HK-2 (cell line): ENCODE results near the gene NEK7.

Source experiments
- DNase-seq: peaks from one replicate; pipeline ENCODE4 v3.0.0-alpha.2; 2018; ENCODE audit not compliant: unreplicated experiment

The NEK7 gene

DNA sequence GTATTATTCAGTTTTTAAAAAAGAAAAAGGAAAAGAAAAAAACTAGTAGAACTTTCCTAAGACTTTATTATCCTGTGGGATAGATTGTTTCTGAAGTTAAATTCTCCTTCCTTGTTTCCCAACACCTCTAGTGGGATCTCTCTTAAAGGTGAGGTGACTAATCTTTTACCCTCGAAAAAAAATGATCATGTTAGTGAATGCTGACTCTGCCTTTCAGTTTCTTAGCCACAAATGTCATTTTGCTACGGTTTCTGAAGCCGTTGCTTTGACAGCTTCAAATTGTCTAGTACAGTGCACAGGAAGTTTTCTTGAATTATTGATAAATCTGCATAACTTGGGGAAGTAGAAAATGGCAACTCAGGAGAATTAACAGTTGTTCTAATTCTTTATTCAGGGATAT is 13.0 kb upstream of the NEK7 start:
- DNase-seq, result no peak

DNA sequence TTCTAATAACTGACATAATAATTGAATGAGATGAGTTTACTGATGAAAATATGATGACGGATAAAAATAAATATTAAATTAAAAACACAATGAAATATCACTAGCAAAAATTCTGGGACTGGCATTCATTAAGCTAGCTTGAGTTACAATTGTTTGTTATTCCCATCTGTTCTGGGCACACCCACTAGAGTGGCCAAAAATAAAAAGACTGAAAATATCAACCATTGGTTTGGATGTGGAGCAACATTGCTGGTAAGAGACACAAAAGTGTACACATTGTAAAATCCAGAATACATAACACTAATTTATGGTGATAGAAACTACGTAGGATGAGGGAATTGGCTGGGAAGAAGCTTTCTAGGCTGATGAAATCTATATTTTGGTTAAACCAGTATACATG is 9.6 kb upstream of the NEK7 start:
- no peak for DNase-seq

DNA sequence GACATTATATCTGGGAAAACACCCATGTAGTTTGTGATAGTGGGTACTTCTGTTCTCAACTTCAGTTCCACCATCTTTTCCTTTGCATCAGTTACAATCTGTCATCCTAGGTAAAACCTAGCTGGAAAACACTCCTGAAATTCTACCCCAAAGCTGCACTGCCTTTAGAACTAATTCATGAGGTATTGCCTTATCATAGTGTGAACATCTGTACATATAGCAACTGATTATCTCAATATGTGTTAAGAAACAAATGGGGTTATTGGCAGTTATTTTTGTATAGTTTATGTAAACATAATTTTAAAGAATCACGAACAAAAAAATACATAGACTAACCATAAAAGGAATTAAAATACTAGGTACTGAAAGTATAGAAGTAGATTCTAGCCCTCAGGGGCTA is 6.4 kb upstream of the NEK7 start:
- DNase-seq, result no peak

DNA sequence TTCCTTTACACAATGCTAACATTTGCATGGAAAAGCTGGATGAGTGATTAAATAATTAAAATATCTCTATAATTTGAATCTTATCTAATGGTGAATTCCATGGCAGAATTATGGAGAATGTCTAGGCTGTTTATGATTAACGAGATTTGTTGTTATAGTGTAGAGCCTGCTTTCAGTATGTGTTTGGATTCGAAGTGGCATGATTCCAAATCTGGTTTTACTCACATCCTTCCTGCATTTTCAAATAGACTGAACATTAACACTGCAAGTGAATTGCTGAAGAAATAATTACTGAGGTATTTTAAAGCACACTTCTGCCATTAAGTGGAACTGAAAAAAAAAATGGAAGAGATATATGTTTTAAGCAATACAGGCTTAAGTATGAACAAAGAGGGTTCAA is 5.1 kb upstream of the NEK7 start:
- DNase-seq, result no peak

DNA sequence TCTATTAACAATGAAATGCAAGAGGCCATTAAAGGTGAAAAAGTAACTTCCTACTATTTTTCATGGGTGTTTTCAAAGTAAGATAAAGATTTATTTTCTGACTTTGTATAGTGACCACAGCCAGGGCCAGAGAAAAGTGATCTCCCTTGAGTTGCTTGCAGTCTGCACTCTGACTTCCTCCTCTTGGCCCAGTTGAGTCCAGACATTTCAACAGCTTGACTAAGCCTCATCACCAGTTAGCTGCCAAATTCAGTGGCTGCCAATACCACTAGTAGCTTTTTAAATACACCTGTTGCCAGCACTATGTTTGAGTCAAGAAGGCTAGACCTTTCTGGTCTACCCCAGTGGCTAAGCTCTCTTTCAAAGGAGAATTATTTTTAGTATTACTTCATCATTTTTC is 3.7 kb upstream of the NEK7 start:
- no peak for DNase-seq

DNA sequence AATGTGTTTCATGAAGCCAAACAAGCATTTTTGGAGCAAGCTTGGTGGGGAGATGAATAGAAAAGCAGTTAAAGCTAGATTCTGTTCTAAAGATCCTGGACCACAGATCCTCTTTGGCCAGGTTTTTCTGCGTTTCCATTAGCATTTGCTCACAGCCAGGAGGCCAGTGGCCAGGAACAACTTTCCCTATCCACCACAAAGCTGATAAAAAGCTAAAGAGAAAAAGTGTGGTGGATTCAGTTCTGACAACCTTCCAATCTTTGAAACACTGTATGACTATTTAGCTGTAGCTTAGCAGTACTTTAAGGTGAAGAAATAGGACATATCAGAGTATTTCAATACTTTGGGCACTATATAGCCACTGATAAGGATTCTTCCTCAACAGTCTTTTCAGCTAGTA is 3.0 kb upstream of the NEK7 start:
- no peak for DNase-seq

DNA sequence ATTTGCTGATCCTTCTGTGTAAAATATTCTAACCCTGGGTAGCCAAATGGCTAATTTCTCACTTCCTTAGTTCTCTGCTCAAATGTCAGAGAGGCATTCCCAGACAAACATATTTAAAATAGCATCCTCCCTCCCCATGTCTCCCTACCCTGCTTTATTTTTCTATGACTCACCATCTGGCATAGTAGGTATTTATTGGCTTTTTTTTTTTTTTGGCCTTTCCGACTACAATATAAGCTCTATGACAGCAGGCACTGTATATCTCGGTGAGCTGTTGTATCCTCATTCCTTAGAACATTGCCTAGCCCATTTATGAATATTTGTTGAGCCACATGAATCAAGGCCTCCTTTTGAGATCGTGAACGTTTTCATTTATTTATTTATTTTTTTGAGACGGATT is 1.5 kb upstream of the NEK7 start:
- no peak for DNase-seq

DNA sequence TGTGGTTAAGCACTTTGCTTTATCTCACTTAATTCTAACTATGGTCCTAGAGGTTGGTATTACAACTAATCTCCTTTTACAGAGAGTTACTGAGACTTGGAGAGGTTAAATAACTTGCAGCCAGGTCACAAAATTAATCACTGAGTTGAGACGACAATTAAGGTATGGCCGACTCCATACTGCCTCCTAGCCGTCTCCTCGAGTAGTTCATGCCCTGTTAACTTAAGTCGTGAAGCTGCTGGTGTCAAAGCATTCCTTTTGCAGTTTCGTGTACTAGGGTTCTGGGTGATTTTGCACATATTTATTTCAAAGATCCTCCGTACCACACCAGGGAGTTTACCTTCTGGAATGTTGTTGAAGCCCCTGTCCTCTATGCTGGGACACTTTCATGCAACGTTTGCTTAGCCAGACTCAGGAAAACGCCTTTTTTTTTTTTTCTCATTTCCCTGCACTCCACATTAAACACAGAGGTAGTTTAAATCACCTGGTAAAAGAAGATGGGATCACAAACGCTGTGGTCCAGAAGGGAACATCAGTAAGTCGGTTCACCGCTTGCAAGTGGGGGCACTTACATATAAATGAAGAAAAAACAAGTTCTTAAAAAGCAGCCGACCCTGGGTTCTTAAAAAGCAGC is 570 bp upstream of the NEK7 start:
- DNase-seq, result peak; percentile 58

DNA sequence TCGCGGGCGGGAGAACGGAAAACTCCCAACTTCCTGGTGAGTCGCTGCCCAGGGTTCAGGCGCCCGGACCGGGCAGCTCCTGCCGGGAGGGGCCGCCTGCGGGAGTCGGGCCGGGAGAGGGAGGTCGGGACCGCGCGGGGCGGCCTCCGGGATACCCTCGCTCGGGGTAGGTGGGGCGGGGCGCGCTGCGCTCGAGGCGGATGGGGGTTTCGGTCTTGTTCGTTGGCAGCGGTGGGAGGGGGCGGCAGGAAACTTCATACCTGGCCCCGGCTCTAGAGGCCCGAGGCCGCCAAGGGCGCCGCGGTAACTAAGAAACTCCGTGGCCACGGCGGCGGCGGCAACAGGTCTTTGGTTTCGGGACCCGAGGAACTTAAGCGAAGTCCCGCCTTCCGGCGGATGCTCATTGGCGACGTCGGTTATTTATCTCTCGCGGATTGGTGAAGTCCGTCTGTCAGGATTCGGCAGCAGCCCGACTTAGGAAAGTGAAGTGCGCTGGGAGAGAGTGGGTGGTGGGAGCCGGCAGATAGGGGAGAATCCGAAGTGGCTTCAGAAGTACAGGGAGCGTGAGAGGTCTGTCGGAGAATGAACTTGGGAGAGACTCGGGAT is 546 bp downstream of the NEK7 start:
- peak; percentile 84 for DNase-seq

DNA sequence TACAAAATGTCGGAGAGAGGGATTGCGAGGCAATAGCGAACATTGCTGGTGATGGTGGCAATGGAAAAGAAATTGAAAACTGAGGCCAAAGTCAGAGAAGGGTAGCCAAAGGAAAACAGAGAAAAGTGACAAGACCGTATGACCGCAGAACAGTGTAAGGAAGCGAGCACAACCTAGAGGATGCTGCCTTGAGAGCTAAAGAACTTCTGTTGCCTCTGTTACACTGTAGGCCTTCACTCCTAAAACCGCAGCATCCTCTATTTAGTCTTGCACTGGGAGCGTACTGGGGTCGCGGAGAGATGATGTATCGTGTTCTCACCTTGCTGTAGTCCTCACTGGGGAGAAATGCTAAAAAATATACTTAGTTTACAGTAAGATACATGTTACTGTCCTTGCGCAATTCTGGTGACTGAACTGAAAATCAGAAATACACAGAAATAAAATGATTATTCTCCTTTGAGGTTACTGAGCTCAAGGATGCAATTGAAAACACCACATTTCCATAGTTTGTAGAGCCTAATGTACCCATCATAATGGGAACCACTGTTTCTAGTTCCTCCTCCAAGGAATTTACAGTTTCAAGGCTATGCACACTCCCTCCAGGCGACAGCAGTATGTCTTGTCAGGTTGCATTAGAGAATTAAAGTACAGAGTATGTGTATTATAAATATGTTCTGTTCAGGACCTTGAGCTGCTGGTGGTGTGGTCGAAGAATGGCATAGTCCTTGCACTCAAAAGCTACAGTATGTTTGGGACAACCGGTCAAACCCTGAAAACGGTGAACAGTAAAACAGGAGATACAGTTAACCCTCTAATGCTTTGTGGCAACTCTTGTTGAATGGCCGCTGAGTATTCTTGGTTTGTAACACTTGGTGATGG is 1.3 kb downstream of the NEK7 start:
- no peak for DNase-seq

DNA sequence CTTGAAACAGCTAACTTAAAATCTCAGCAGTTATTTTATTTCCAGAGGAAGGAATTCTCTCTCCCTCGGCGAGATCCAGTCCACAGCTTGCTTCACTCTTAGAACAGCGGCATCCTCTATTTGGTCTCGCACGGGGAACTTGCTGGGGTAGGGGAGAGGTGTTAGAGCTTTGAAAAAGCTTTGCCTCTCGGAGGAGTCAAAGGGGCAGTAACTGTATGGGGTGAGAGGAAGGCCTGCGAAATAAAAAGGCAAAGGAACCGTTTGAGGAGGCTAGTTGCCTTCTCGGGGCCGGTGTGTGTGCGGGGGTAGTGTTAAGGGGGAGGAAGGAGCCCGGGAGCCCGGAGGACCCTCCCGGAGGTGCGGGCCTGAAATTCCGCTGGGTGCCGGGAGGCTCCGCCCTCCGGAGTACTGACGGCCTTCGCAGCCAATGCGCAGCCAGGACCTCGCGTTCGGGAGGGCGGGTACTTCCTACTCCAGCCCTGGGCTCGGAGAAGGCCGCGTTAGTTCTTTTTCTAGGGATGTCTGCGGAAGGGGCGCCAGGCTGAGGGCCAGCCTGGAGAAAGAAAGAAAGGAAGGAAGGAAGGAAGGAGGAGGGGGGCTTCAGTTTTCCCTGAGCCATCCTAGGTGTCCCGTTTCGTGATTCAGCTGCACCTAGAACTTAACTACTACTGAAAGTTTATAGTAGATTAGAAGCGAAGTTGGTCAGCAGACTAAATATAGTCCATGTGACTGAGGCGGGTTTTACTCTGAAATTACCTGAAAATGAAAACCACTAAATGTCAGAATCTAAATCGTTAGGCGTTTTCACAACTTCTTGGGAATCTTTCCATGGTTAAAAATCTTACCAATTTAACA is 2.2 kb downstream of the NEK7 start:
- DNase-seq, result peak; percentile 92

DNA sequence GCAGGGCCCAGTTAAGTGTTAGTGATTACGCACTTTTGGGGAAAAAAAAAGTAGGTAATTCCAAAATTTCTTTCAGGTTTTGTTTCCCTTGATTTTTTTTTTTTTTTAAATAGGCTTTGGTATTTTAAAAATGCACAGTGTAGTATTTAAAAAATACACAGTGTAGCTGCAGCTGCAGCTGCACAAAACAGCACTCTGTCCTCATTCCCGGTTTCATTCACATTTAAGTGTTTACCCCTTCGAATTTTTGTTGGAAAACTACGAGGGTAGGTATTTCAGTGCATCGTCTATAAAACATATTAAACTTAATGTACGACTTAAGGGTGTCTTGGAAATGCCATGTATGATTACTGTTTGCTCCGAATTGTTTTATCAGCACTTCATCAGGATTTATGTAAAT is 3.4 kb downstream of the NEK7 start:
- no peak for DNase-seq

DNA sequence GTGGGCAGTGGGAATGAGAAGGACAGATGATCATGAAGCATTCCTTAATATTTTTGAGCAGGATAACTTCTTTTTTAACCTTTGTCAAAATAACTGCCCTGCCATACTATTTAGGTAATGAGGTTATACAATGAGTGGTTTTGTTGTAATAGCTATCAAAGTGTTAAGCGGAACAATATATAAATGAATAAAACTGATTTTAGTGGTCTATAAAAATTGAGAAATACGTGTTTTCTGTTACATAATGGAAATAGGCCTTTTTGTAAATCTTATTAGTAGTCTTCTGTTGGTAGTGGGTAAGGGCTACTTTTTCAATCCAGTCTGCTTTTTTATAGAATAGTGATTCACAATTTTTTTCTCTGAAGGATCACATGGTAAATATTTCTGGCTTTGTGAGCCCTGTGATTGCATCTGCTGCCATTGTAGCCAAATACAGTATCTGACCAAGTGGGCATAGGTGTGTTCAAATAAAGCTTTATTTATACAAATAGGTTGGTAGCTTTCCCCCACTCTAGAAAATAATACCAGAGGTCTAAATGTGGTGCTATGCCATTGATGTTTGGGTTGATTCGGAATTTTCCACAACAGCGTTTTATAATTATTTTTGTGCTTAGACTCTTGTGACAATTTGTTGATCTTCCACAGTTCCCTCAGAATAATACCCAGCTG is 4.3 kb downstream of the NEK7 start:
- no peak for DNase-seq

DNA sequence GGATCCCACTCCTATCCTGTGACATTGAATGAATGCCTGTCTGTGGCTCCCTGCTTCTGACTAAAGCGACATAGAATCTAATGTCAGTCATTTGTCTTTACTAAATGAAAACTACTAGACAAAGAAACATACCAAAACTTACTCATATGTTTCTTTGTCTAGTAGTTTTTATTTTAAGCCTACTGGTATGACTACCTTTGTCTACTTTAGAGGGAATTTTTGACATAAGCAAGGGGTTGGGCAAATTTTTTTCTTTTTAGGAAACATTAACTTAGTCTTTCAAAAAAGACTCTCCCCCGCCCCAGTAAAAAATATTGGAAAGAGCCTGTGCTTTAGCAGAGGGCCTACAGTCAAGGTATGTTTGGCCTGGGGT is 4.9 kb downstream of the NEK7 start:
- no peak for DNase-seq

DNA sequence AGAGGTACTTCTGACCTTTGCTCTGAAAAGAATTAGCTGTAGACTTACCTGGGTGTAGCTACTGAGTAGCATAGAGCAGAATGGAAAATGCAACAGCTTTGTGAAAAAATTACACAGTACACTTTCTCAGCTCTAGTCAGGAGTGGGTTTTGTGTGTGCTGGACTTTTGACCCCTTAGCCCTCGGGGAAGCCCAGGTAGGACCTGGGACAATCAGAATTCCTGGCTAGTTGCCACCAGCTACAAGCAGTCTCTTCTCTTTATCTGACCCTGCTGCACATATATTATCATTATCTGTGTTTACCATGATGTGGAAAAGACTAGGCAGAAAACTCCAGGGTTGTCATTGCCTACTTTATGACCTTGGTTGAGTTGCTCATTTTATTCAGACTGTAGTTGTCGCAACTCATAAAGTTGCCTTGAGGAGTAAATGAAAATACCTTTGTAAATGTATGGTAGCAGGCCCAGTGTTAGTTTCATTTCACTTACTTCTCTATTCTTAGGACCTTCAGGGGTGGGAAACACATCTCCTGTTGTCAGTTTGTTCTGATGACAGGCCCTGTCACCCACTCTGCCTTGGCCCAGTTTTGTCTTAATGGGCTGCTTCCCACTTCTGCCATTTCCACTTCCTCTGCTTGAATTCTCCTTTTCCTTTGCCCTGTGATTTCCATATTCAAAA is 5.4 kb downstream of the NEK7 start:
- DNase-seq, result no peak

DNA sequence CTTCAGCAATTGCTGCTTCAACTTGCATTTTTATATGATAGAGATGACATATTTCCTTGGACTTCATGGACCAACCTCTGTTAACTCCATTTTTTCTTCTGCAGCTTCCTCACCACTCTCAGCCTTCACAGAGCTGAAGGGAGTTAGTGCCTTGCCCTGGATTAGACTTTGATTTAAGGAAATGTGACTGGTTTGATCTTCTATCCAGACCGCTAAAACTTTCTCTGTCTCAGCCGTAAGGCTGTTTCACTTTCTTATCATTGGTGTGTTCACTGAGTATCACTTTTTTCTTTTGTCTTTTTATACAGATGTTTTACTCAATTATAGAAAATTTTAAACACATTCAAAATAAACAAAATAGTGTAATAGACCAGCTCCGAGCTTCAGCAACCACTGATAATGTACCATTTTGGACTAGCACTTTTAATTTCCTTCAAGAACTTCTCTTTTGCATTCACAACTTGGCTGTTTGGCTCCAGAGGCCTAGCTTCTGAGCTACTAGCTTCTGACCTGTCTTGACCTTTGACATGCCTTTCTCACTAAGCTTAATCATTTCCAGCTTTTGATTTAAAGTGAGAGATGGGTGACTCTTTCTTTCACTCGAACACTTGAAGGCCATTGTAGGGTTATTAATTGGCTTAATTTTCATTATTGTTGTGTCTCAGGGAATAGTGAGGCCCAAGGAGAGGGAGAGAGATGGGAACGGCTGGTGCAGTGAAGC is 9.3 kb downstream of the NEK7 start:
- no peak for DNase-seq

DNA sequence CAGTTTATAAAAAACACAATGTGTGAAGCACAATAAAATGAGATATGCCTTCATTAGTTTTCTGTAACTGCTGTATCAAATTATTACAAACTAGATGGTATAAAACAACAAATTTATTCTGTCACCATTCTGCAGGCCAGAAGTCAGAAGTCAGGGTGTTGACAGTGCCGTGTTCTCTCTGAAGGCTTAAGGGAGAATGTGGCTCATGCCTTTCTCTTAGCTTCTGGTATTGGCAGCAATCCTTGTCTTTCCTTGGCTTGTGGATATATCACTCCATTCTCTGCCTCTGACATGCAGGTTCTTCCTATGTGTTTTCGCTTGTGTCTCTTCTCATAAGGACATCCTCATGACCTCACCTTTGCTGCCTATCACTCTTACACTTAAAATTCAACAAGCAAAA is 10.1 kb downstream of the NEK7 start:
- no peak for DNase-seq

DNA sequence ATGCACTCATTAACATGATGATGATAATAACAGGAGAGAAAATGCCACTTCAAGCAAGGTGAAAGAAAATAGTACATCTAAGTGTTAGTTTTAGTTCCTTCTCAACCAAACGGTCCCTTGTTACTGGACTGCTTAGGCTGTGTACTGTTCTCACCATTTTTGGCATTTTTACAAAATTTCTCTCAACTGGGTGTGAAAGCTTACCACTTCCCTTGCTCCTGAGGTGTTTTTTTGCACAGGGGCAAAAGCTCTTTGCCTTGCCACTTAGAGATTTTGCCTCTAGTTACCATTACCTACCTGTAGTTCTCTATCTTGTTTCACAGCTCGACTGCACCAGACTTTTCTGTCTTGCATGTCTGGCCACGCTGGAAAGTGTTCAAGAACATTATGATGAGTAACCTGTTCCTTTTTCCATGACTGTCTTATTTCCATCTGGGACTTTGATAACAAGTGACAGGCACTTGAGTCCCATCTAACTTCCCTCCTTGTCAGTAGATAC is 10.7 kb downstream of the NEK7 start:
- no peak for DNase-seq

DNA sequence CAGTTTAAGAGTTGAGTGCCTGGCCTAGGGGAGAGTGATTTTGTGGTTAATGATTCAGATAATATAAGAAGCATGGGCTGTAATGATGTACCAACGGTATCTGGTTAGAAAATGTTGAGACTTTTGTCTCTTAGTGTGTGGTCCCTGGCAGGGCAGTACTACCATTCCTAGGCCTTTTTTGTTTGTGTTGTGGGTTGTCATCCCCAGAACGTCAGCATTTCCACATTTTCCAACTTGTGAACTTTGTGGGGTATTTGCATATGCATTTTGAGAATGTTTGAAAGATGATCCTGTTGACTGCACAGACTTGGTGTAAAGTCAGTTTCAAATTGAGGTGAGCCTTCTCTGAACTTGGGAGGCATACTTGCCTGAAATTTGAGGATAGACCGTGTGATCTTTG is 11.4 kb downstream of the NEK7 start:
- no peak for DNase-seq

DNA sequence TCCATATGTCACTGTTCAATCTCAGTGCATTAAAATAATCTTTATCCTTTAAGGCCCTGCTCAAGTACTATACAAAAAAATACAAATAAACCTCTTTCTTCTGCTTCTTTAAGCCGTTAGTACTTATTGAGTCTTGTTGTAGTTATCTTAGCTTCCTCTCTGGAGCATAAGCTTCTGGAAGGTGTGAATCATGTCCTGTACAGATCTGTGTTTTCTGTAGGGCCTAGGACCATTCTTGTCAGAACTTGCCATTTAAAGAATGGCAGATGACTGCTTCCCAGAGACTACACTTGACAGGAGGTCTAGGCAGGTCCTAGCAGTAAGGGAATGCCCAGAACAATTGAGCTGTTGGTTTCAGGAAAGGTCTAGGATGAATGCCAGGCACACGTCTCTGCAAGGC is 12.9 kb downstream of the NEK7 start:
- no peak for DNase-seq
